Thyroid gland (tissue), 4 donors: ENCODE results near the gene ZNF655.

Source experiments
- POLR2A ChIP-seq, 2 donors: fragments of 450-650 bp; IDR thresholded peaks; one replicate each; pipeline ENCODE4 v1.6.1; 2017; ENCODE audit warnings: antibody characterized with exemption in 2 of 2, mild to moderate bottlenecking in 2 of 2, moderate library complexity in 1 of 2
- TF ChIP-seq, protein P1 (sequence below), 6 experiments: fragments of 200-600 bp in 3 of 6; fragments of 450-650 bp in 3 of 6; sonication (generic) in 3 of 6; IDR thresholded peaks; one replicate each; pipeline ENCODE4 v1.5.1; 2016 to 2019; ENCODE audit warnings: antibody characterized with exemption in 6 of 6, mild to moderate bottlenecking in 2 of 6, inconsistent platforms in 1 of 6, moderate library complexity in 1 of 6

DNA sequence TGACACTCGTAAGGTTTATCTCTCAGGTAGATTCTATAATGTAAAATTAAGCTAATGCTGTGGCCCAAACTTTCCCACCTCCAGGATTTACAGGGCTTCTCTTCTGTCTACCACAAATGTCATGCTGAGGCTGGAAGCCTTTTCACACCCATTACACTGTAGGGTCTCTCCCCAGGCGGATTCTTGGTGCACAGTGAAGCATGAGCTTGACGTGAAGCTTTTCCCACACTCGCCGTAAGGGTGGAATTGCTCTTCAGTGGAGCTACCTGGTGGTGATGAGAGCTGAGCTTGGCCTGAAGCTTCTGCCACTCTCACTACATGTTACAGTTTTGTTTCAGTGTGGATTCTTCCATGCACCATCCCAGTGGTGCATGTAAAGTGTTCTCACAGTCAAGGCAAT, 17.9 kb upstream of the ZNF655 start:
- no peak for TF ChIP-seq POLR2A (IDR thresholded peaks at IDR 0.05)
- TF ChIP-seq, protein P1, sequence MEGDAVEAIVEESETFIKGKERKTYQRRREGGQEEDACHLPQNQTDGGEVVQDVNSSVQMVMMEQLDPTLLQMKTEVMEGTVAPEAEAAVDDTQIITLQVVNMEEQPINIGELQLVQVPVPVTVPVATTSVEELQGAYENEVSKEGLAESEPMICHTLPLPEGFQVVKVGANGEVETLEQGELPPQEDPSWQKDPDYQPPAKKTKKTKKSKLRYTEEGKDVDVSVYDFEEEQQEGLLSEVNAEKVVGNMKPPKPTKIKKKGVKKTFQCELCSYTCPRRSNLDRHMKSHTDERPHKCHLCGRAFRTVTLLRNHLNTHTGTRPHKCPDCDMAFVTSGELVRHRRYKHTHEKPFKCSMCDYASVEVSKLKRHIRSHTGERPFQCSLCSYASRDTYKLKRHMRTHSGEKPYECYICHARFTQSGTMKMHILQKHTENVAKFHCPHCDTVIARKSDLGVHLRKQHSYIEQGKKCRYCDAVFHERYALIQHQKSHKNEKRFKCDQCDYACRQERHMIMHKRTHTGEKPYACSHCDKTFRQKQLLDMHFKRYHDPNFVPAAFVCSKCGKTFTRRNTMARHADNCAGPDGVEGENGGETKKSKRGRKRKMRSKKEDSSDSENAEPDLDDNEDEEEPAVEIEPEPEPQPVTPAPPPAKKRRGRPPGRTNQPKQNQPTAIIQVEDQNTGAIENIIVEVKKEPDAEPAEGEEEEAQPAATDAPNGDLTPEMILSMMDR (IDR thresholded peaks at IDR 0.05) = no peak
